ENCODE results near the gene SMTNL1.

SMTNL1 gene

DNA sequence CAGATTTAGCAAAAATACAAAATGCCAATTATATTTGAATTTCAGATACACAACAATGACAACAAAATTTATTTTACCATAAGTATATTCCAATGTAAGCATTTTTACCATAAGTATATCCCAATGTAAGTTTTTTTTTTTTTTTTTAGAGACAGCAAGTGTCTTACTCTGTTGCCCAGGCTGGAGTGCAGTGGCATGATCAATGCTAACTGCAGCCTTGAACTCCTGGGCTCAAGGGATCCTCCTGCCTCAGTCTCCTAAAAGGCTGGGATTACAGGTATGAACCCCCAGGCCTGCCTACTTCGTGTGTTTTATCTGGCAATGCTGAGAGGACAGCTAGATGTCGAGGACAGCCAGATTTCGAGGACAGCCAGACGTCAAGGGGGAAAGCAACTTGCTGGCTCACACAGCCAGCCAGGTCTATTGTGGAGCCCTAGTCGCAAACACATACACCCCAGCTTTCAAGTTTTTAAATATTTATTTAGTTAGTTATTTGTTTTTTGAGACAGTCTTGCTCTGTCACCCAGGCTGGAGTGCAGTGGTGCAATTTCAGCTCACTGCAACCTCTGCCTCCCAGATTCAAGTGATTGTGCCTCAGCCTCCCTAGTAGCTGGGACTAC, 59.0 kb downstream of the SMTNL1 start:
- DNase-seq, result no peak

DNA sequence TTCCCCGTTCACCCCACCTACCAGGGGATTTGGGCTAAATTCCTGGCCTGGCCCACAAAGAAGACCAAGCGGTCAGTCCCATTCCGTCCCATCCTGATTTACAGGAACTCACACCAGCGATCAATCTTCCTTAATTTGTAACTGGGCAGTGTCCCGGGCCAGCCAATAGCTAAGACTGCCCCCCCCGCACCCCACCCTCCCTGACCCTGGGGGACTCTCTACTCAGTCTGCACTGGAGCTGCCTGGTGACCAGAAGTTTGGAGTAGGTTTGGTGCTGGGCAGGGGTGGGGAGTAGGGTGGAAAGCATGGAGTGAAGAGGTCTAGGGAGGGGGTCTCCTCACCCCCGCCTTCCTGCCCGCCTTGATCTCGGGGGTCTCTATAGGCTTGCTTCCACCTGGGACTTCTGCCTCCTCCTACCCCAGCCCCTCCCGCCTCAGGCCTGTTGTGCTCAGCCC, 60.1 kb downstream of the SMTNL1 start, which contains the start of gene SERPING1:
Gene SERPING1, plus strand, starts transcription at position 225 of the 455 bp plus-strand sequence. CDS start 586 bp downstream, outside the sequence.
- no peak for DNase-seq

GRCh38 chr11:57597916-57598830, 60.8 kb downstream of the SMTNL1 start:
- DNase-seq, result no peak

- no peak for DNase-seq
Observed at GRCh38 chr11:57598831-57599155, 61.4 kb downstream of the SMTNL1 start.

DNA sequence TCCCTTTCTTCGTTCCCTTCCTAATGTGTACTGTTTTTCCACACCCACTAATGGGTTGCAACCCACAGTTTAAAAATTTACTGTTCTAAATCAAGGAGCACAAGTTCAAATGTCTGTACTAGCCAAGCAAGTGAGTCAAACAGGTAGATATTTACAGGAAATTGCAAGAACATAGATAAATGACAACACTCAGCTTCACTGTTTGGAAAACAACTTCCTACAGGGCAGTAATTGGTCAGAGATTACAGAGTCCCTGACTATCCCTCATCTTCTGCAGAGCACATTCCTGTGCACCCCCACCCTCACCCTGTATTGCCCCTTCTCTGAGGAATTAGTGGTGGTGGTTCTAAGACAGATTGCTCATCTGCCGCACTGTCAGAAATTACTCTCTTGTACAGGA, 62.0 kb downstream of the SMTNL1 start:
- no peak for DNase-seq

All from 8988T (cell line).